PFSK-1 (cell line): Measurements from ENCODE around the gene OGA.

ENCODE experiments used
- FOXP2 ChIP-seq: optimal IDR thresholded peaks from 2 replicates; pipeline ENCODE3; 2011; ENCODE audit warnings: borderline replicate concordance, control low read depth, inconsistent platforms; ENCODE audit not compliant: insufficient read depth; ENCODE audit errors: extremely low read length, extremely low read depth
- POLR2AphosphoS5 ChIP-seq: IDR thresholded peaks from 2 replicates; pipeline ENCODE4 v1.6.1; 2012; ENCODE audit warnings: low read depth, mild to moderate bottlenecking, control low read depth, low read length, moderate library complexity
- SIN3A ChIP-seq: IDR thresholded peaks from 2 replicates; pipeline ENCODE4 v1.6.1; 2012; ENCODE audit warnings: mild to moderate bottlenecking, low read length, moderate library complexity, borderline replicate concordance; ENCODE audit not compliant: insufficient read depth
- TAF1 ChIP-seq: IDR thresholded peaks from 2 replicates; pipeline ENCODE4 v1.6.1; 2012; ENCODE audit warnings: low read length, control low read depth, borderline replicate concordance; ENCODE audit not compliant: insufficient read depth
- TF ChIP-seq, protein P1 (sequence below), 2 experiments: IDR thresholded peaks; 2 replicates each; pipeline versions ENCODE4 v1.6.1 to v1.8.0; 2011 to 2012; ENCODE audit warnings: low read depth in 2 of 2, low read length in 2 of 2, control low read depth in 1 of 2, inconsistent platforms in 1 of 2, mild to moderate bottlenecking in 1 of 2, moderate library complexity in 1 of 2; ENCODE audit not compliant: insufficient read depth in 1 of 2

OGA gene

DNA sequence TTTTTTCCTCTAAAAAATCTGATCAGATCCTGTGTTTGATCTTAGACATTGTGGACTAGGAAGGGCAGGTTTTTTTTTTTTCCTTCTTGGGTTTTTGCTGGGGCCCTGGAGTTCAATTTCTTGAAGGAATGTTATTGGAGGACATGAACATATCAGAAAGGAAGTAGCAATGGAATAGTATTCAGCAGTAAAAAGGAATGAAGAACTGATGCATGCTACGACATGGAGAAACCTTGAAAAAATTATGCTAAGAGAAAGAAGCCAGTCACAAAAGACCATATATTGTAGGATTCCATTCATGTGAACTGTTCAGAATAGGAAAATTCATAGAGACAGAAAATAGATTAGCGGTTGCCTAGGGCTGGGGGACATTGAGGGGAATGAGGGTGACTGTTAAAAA is 76.3 kb downstream of the OGA start:
- TF ChIP-seq TAF1 (no peak), SIN3A (no peak), POLR2AphosphoS5 (no peak), FOXP2 (no peak)
- TF ChIP-seq, protein P1, sequence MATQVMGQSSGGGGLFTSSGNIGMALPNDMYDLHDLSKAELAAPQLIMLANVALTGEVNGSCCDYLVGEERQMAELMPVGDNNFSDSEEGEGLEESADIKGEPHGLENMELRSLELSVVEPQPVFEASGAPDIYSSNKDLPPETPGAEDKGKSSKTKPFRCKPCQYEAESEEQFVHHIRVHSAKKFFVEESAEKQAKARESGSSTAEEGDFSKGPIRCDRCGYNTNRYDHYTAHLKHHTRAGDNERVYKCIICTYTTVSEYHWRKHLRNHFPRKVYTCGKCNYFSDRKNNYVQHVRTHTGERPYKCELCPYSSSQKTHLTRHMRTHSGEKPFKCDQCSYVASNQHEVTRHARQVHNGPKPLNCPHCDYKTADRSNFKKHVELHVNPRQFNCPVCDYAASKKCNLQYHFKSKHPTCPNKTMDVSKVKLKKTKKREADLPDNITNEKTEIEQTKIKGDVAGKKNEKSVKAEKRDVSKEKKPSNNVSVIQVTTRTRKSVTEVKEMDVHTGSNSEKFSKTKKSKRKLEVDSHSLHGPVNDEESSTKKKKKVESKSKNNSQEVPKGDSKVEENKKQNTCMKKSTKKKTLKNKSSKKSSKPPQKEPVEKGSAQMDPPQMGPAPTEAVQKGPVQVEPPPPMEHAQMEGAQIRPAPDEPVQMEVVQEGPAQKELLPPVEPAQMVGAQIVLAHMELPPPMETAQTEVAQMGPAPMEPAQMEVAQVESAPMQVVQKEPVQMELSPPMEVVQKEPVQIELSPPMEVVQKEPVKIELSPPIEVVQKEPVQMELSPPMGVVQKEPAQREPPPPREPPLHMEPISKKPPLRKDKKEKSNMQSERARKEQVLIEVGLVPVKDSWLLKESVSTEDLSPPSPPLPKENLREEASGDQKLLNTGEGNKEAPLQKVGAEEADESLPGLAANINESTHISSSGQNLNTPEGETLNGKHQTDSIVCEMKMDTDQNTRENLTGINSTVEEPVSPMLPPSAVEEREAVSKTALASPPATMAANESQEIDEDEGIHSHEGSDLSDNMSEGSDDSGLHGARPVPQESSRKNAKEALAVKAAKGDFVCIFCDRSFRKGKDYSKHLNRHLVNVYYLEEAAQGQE (IDR thresholded peaks at IDR 0.05; ENCODE audit: insufficient read depth in 1 of 2, low read depth in 2 of 2, low read length in 2 of 2), result no peak

DNA sequence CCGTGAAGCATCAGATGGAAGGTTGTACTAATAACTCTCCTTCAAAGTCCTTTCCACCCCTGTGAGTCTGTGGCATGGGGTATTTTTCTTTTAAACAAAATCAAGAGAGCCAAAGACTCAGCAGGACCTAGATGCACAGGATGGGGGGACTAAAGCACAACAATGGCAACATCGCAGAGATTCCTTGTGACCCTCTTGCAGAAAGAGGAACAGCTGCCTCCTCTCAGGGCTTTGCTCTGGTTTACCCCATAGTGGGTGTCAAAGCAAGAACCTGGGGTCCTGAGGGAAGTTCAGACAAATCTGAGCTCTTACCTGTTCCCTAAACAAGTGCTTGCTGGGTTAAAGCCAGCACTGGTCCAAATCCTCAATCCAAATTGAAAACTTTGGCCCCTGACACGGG is 81.6 kb downstream of the OGA start:
- TF ChIP-seq FOXP2 (no peak), POLR2AphosphoS5 (no peak)
